NK-92 (cell line): ENCODE results near the gene RPUSD4.

Experiments
- DNase-seq: peaks from one replicate; lab custom pipeline; 2025; ENCODE audit not compliant: unreplicated experiment; lab: John Stamatoyannopoulos, UW

RPUSD4 gene

DNA sequence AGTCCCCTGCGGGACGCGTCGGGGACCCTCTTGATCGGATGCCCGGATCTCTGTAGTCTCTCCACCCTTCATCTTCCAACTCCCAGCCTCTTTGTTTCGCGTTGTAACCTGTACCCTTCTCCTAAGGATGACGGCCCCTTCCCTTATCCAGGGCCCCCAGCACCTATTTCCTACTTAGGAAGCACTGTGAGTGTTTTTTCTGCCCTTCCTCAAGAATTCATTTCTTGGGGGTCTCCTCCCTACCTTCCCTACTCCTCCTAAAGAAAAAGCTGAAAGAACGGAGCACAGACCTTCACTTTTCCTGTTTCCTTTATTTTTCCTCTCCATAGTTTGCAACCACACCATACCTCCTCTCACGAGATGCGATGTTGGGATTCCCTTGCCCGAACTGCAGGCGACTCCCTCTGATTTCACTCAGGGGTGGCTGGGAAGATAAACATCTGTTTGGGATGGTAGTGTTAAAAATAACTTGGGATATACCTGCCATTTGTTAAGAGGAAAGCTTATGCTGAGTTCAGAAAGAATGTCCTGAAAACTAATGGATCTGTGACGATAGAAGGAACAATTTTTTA lies 725 bp upstream of the RPUSD4 start:
- DNase-seq = no peak

DNA sequence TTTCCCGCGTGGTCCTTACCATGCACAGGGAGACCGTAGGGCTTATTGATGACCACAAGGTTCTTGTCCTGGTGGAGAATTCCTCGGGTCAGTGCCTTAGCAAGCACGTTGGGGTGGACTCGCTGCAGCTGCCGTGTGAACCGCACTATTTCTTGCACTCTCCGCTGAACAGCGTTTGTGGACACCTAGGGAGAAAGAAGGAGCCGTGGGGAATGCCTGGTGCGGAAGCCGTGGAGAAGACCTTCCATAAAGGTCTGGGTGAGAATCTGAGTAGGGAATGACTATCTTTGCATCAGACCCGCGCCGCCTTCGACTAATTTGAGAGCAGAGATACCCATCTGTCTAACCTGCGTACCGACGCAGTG lies 597 bp downstream of the RPUSD4 start:
- no peak for DNase-seq

GRCh38 chr11:126207896-126208295 lies 3.6 kb downstream of the RPUSD4 start:
- no peak for DNase-seq

DNA sequence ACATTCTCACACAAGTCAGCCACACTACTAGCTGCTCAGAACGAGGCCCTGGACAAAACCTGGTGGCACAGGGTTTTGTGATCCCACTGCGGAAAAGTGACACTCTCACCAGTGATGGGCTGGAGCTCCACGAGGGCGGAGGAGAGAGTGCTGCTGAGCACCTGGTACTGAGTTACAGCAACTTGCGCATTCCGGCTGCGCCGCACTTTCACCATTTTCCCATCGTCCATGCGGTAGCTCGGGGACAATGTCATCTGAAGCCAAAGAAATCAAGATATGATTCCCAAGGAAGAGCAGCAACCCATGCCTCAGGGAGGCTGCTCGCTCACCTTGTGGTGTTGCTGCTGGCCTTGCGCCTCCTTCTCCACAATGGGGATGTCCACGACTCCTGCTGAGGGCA lies 6.1 kb downstream of the RPUSD4 start:
- DNase-seq = no peak

DNA sequence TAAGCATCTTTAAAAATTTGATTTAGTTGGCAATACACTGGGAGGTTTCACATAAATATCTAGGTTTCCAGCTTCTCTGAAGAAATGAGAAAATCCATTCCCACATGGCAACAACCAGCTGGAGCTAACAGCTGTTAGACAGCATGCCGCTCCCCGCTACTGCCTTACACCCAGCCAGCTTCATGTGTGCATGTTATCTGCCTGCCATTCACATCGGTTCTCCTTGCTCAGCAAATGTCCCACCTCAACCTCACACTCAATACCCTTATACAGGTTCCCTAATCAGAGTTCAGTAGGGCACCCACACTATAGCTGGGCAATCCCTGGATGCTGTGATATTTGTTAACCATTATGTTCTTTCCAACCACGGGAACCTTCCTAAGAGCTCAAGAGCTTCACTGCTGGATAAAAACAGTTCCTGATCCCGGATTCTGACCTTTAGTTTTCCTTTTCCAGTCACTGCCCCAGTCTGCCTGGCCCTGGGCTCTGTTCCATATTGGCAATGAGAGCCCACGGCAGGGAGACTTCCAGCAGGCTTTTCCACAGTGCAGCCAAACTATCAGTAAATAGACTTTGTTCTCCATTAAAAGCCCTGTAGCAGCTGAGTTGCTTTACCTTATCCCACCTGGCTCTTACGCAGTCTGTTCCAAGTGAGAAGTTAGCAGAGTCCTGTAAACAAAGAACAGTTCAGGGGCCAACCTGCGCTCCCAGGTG lies 8.6 kb downstream of the RPUSD4 start:
- no peak for DNase-seq

- no peak for DNase-seq
Observed at GRCh38 chr11:126198648-126199047, 12.8 kb downstream of the RPUSD4 start.

- no peak for DNase-seq
Observed at GRCh38 chr11:126197277-126197939, 14.0 kb downstream of the RPUSD4 start.

DNA sequence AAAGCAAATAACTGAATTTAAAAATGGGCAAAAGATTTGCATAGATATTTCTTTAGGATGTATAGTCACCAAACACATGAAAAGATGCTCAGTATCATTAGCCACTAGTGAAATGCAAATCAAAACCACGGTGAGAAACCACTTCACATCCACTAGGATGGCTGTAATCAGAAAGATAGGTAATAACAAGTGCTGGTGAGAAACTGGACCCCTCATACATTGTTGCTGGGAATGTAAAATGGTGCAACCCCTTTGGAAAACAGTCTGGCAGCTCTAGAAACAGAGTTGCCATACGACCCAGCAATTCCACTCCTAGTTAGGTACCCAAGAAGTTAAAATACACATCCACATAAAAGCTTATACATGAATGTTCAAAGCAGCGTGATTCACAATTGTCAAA lies 16.3 kb downstream of the RPUSD4 start:
- DNase-seq = no peak

DNA sequence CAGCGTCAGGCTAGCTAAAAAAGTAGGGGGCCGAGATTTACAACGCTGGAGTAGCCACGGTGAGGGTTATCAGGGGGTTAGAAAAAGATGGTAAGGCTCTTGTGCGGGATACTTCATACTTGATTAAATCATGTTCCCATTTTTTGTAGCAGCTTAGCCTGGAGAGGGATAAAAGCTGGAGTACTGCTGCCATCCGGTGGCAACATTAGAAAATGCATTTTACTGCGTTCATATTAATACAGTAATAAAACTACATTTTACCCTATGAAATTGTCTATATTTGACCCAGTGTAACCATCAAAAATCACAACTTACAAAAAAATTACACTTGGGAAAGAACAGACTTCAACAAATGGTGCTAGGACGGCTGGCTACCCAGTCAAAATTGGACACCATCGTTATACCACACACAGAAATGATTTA lies 17.3 kb downstream of the RPUSD4 start:
- no peak for DNase-seq

DNA sequence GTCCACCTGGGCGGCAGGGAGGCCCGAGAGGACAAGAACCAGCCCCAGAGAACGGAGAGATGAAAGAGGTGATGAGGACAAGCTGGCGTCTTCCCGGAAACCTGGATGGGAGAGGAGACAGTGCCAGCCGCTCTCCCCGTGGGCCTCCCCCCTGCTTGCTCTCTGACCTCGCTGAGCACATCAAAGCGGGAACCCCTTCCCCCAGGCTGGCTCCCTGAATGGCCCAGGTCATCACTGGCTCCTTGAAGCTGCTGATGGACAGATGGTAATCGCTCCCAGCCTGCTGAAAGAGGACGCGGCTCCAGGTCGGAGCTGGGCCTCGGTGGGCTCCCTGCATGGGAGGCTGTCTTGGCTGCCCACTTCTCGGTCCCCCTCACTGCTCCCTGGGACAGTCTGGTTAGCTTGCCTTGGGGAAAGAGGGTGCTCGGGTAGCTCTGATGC lies 18.4 kb downstream of the RPUSD4 start:
- no peak for DNase-seq

- DNase-seq = no peak
Observed at GRCh38 chr11:126192361-126192760, 19.1 kb downstream of the RPUSD4 start.

DNA sequence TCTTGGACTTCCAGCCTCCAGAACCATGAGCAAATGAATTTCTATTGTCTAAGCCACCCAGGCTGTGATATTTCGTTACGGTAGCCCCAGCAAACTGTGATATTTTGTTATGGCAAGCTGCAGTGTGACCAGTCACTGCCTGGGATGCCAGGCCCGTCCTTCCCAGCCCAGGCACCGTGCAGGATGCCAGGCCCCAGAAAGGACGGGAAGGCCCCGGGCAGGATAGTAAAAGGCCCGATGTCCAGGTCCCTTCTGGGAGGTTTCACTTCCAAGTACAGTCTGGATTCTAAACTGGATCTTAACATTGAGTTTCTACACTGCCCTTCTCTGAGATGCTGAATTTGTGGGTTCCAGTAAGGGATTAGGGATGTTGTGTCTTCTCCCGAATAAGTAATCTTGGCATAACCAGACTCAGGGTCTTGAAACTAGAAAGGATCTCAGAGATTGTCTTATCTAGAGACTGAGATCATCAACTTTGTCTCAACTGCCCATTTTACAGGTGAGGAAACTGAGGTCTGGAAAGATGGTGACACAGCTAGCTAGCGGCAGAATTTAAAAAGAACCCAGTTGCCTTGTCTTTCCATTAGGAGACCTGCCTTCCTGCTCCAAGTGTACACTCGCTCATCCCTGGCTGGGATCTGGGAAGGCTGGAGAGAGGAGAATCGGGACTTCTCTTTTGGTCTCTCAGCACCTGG lies 19.9 kb downstream of the RPUSD4 start:
- no peak for DNase-seq

GRCh38 chr11:126190792-126191191 lies 20.7 kb downstream of the RPUSD4 start:
- DNase-seq = no peak

DNA sequence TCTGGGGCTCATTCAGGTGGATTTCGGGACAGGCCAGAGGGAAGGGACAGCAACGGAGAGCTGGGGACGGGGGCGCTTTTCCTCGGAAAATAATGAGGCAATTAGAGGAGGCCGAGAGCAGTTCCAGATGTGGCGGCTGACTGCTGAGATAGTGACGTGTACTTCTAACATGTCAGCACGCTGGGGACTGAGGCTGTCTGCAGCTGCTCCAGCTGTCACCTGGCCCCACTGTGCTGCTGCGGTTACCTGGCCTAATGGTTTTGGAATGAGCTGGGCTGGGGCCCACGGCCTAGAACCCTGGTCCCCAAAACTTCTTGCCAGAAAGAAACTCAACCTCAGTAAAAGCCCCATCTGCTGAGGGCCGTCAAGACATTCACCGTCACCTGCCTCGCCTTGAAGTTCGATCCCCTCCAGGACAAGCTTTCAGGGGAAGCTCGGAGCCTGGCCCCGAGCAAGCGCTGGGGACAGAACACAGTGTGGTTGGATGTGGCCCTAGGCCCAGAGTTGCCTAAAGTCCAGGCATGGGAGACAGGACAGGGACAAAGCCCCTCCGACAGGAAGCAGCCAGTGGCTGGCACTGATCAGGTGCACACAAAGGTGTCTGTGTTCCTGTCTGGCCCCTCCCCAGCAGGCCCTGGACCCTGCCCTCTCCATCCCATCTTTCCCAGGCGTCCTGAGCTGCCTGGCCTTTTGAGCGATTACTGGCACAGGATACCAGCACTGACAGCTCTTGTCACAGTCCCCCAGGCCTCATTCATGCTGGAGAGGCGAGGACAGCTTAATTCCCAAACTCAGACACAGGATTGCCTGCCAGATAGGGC lies 22.1 kb downstream of the RPUSD4 start:
- no peak for DNase-seq

- DNase-seq = no peak
Observed at GRCh38 chr11:126188332-126189108, 22.9 kb downstream of the RPUSD4 start.

GRCh38 chr11:126186708-126187529 lies 24.5 kb downstream of the RPUSD4 start:
- DNase-seq = no peak

DNA sequence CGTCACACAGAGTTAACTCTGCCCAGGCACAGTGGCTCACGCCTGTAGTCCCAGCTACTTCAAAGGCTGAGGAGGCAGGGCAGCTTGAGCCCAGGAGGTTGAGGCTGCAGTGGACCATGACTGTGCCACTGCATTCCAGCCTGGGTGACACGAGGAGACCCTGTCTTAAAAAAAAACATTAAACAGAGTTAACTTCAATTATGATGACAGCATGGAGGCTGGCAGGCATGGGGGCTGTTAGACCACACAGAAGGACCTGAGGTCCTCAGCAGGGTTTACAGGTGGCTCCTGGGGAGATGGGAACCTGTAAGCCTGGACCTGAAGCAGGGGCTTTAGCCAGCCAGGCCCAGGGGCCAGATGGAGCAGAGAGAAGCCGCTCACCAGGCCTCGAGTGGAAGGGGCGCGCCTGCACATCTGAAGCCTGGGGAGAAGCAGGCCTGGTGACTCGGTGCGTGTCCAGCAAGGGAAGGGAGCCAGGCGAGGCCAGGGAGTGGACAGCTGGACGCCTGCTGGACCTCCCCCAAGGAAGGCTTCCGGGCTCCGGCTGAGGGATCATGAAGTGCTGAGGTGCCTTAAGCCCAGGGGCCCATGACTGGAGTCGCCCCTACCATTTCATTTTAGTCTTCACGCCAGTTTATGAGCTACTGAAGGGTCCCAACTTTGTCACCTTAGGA lies 25.3 kb downstream of the RPUSD4 start:
- no peak for DNase-seq

DNA sequence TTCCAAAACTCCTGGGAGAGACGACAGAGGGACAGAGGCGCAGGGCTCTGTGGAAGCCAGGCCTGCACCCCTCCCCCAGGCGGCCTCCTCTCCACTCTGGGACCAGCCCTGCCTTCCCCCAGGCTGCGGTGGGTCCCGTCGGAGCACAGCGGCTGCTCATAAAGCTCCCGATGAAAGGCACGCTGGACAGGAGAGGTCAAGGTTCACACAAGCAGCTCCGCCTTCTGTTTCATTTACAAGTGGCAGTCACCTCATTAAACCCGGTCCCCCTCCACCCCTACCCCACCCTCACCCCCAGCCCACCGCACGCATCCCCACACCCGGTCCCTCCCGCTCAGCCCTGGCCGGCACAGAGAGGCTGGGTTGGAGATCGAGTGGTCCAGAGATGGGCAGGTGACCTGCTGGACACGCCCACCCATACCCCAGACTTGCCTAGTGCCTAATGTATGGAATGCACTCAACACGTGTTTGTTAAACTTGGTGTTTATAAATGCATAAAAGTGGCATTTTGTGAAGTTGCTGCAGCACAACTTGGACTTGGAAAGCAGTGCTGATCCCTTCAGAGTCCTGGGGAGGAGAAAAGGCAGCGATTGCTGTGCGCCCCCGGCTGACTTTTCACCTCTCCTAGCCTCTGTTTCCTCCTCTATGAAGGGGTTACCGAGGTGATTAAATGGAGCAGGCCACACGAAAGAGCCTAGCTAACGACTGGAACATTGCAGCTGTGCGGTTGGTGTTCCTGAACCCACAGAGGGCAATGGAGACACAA lies 26.0 kb downstream of the RPUSD4 start:
- no peak for DNase-seq
